GM19099 (cell line): ENCODE data around the gene HEPHL1.

Source experiments
- POLR2A ChIP-seq: IDR thresholded peaks from 3 replicates; pipeline ENCODE4 v1.6.1; 2011; ENCODE audit warnings: low read depth; ENCODE audit not compliant: insufficient read length; ENCODE audit errors: extremely low read depth

HEPHL1 gene

GRCh38 chr11:94130298-94131046 lies 109.3 kb downstream of the HEPHL1 start:
- TF ChIP-seq POLR2A: no peak

- no peak for TF ChIP-seq POLR2A
Measured at GRCh38 chr11:94131047-94131717, 110.0 kb downstream of the HEPHL1 start.

- TF ChIP-seq POLR2A: no peak
Measured at GRCh38 chr11:94131718-94132115, 110.6 kb downstream of the HEPHL1 start.

GRCh38 chr11:94132152-94132558 lies 111.0 kb downstream of the HEPHL1 start:
- TF ChIP-seq POLR2A: no peak

- no peak for TF ChIP-seq POLR2A
Measured at GRCh38 chr11:94132823-94133408, 111.8 kb downstream of the HEPHL1 start.

- TF ChIP-seq POLR2A: no peak
Measured at GRCh38 chr11:94133752-94134151, 112.6 kb downstream of the HEPHL1 start.

GRCh38 chr11:94134651-94135512 lies 113.7 kb downstream of the HEPHL1 start:
- no peak for TF ChIP-seq POLR2A

- no peak for TF ChIP-seq POLR2A
Measured at GRCh38 chr11:94139416-94139815, 118.3 kb downstream of the HEPHL1 start.

- no peak for TF ChIP-seq POLR2A
Measured at GRCh38 chr11:94140154-94140655, 119.1 kb downstream of the HEPHL1 start.

GRCh38 chr11:94141511-94142307 lies 120.6 kb downstream of the HEPHL1 start:
- TF ChIP-seq POLR2A: no peak

GRCh38 chr11:94142308-94143281 lies 121.4 kb downstream of the HEPHL1 start:
- TF ChIP-seq POLR2A: no peak

GRCh38 chr11:94144216-94144615 lies 123.1 kb downstream of the HEPHL1 start:
- no peak for TF ChIP-seq POLR2A

- TF ChIP-seq POLR2A: no peak
Measured at GRCh38 chr11:94144664-94145063, 123.5 kb downstream of the HEPHL1 start.
